Fibroblast of lung (primary cell): ENCODE measurements around the gene TMEM222. TPM values are rescaled to one million over a fixed set of nuclear protein-coding genes. Genes with fewer than 3 reads are reported as not detected.

Experiments
- DNase-seq, 2 donors: peaks; one replicate each; pipeline versions ENCODE4 v3.0.0 to v3.0.0-alpha.2; 2010; ENCODE audit warnings: low read depth in 2 of 2
- H2AFZ ChIP-seq: 2 replicates; pipeline ENCODE4 v1.5.1; 2012; ENCODE audit warnings: low read length, control low read depth, inconsistent platforms
- H3K27ac ChIP-seq: 2 replicates; pipeline ENCODE4 v1.5.1; 2011; ENCODE audit warnings: low read length, control low read depth; ENCODE audit not compliant: insufficient read depth
- H3K27me3 ChIP-seq: 2 replicates; pipeline ENCODE4 v1.5.1; 2011; ENCODE audit warnings: mild to moderate bottlenecking, low read length; ENCODE audit not compliant: control insufficient read depth, insufficient read depth
- H3K36me3 ChIP-seq: 2 replicates; pipeline ENCODE4 v1.5.1; 2011; ENCODE audit warnings: low read length; ENCODE audit not compliant: control insufficient read depth, insufficient read depth
- H3K4me1 ChIP-seq: 2 replicates; pipeline ENCODE4 v1.5.1; 2011; ENCODE audit warnings: low read length; ENCODE audit not compliant: control insufficient read depth, insufficient read depth; ENCODE audit errors: extremely low read depth
- H3K4me2 ChIP-seq: 2 replicates; pipeline ENCODE4 v1.5.1; 2011; ENCODE audit warnings: low read length, control low read depth; ENCODE audit not compliant: insufficient read depth; ENCODE audit errors: extremely low read depth
- H3K4me3 ChIP-seq, 4 experiments: fragments of 200-600 bp in 1 of 4; sonication (generic) in 1 of 4; replicated peaks in 1 of 4; 2 replicates each; pipeline ENCODE4 v1.5.1; 2011 to 2016; ENCODE audit warnings: low read length in 4 of 4, low read depth in 3 of 4, mild to moderate bottlenecking in 3 of 4, control low read depth in 2 of 4, inconsistent platforms in 1 of 4, mixed read lengths in 1 of 4; ENCODE audit not compliant: insufficient read depth in 1 of 4; ENCODE audit errors: control extremely low read depth in 1 of 4
- H3K79me2 ChIP-seq: 2 replicates; pipeline ENCODE4 v1.5.1; 2012; ENCODE audit warnings: mild to moderate bottlenecking, low read length, inconsistent platforms; ENCODE audit not compliant: control insufficient read depth, insufficient read depth
- H3K9ac ChIP-seq: 2 replicates; pipeline ENCODE4 v1.5.1; 2011; ENCODE audit warnings: mild to moderate bottlenecking, low read length, control low read depth; ENCODE audit not compliant: insufficient read depth
- H3K9me3 ChIP-seq: 2 replicates; pipeline ENCODE4 v1.5.1; 2012; ENCODE audit warnings: low read depth, low read length; ENCODE audit not compliant: control insufficient read depth, insufficient read depth
- H4K20me1 ChIP-seq: 2 replicates; pipeline ENCODE4 v1.5.1; 2011; ENCODE audit warnings: low read length; ENCODE audit not compliant: control insufficient read depth, insufficient read depth; ENCODE audit errors: extremely low read depth
- CTCF ChIP-seq, 2 donors: IDR thresholded peaks in 1 of 2; conservative IDR thresholded peaks in 1 of 2; 1 replicate in 1 of 2; 2 replicates in 1 of 2; pipeline ENCODE4 v1.5.1; 2011 to 2012; ENCODE audit warnings: low read length in 2 of 2, control low read depth in 1 of 2, inconsistent platforms in 1 of 2, low read depth in 1 of 2, mild to moderate bottlenecking in 1 of 2
- EZH2 ChIP-seq: IDR thresholded peaks from 2 replicates; pipeline ENCODE4 v1.5.1; 2012; ENCODE audit warnings: low read length, control low read depth, mild to moderate bottlenecking; ENCODE audit errors: missing control alignments
- polyA plus RNA-seq, 2 donors: library from polyadenylated mRNA; depleted of rRNA in 1 of 2; stranded (reverse) in 1 of 2; unstranded in 1 of 2; fragments of >200 nt; gene quantifications; 2 replicates each; pipeline ENCODE4 v1.2.1, GENCODE V29; 2011 to 2012; ENCODE audit warnings: missing spikeins in 1 of 2
- total RNA-seq: library from RNA; depleted of rRNA; stranded (reverse); fragments of >200 nt; gene quantifications from 2 replicates; pipeline ENCODE4 v1.2.1, GENCODE V29; 2014

TMEM222 gene
- total and polyA plus RNA-seq, 2 donors (not counting 1 experiment from before 2014, with no cell fraction given), result 21.6 to 37.1 TPM

- Histone ChIP-seq H3K4me1 (peaks cover 8% of the 10 kb centered on the region), H2AFZ (peak overlapping the region; percentile 86), H3K9ac (no peak overlapping the region), H3K79me2 (peaks cover 10% of the 10 kb centered on the region), H3K4me2 (peak overlapping the region; percentile 68), H3K9me3 (no peaks in the 10 kb centered on the region), H3K27ac (no peak overlapping the region), H3K27me3 (no peaks in the 10 kb centered on the region), H3K36me3 (no peaks in the 10 kb centered on the region), H3K4me3 (no peak overlapping the region), H4K20me1 (no peaks in the 10 kb centered on the region)
- no peak for DNase-seq
- TF ChIP-seq CTCF (conservative IDR thresholded peaks at IDR 0.05 in 1 of 2, IDR thresholded peaks at IDR 0.05 in 1 of 2; ENCODE audit: low read depth in 1 of 2, low read length in 2 of 2) (no peak), EZH2 (no peak)
These were observed 3.8 kb upstream of the TMEM222 start for GRCh38 chr1:27318136-27318535.

- DNase-seq, result peak in 1 of 2 donors; percentile 22
- no peak overlapping the region for H3K27ac ChIP-seq
These were observed 3.4 kb upstream of the TMEM222 start for GRCh38 chr1:27318596-27318995.

DNA sequence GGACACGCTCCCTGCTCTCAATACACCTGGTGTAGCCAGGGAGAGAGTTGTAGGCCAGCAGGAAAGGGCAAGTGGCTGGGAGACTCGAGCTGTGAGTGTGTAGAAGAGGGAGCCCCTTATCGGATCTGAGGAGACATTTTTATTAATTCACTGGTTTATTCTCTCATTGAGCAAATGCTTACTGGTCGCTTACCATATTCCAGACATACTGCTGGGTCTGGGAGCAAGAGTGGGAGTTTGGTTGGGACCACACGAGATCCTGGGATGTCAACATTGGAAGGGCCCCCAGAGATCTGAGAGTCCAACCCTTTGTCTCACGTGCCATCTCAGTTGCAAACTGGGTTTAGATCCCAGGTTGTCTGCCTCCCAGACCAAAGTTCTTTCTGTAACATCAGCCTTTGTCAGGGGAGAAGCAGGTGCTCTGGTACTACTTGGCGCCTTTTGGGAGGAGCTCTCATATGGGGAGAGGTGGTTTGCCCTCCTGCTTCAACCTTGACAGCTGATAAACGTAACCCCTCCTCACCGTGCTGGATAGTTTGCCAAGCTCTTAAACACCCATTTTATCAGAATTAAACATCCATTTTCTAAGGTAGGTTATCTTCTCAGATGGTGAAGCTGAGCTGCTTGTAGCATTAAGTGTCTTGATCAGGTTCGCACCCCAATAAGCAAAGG, 742 bp downstream of the TMEM222 start:
- H3K27ac ChIP-seq, result peak overlapping the region; percentile 98
- H3K36me3 ChIP-seq, result peaks cover 8% of the 10 kb centered on the region
- peaks cover 49% of the 10 kb centered on the region for H3K79me2 ChIP-seq
- no peaks in the 10 kb centered on the region for H4K20me1 ChIP-seq
- H3K4me2 ChIP-seq, result peak overlapping the region; percentile 90
- H3K27me3 ChIP-seq, result no peaks in the 10 kb centered on the region
- no peak for DNase-seq
- peak overlapping the region; percentile 94 for H2AFZ ChIP-seq
- no peaks in the 10 kb centered on the region for H3K9me3 ChIP-seq
- peaks cover 9% of the 10 kb centered on the region for H3K4me1 ChIP-seq
- H3K9ac ChIP-seq, result peak overlapping the region; percentile 98
- peak overlapping the region; percentile 66 to 100 (median 93) for H3K4me3 ChIP-seq
- TF ChIP-seq EZH2 (no peak), CTCF (conservative IDR thresholded peaks at IDR 0.05 in 1 of 2, IDR thresholded peaks at IDR 0.05 in 1 of 2; ENCODE audit: low read depth in 1 of 2, low read length in 2 of 2) (no peak)

More at GRCh38 chr1:27318596-27318995, 3.4 kb upstream of the TMEM222 start:
- H3K4me3 ChIP-seq, result no peak overlapping the region
- H4K20me1 ChIP-seq, result no peaks in the 10 kb centered on the region
- peaks cover 15% of the 10 kb centered on the region for H3K79me2 ChIP-seq
- peak overlapping the region; percentile 68 for H3K4me2 ChIP-seq
- no peaks in the 10 kb centered on the region for H3K36me3 ChIP-seq
- H3K27me3 ChIP-seq, result no peaks in the 10 kb centered on the region
- H3K4me1 ChIP-seq, result peaks cover 8% of the 10 kb centered on the region
- H3K9ac ChIP-seq, result no peak overlapping the region
- H2AFZ ChIP-seq, result peak overlapping the region; percentile 86
- no peak for TF ChIP-seq CTCF (conservative IDR thresholded peaks at IDR 0.05 in 1 of 2, IDR thresholded peaks at IDR 0.05 in 1 of 2; ENCODE audit: low read depth in 1 of 2, low read length in 2 of 2)
- TF ChIP-seq EZH2, result no peak
- H3K9me3 ChIP-seq, result no peaks in the 10 kb centered on the region
